GM19452 (cell line): ENCODE results near the gene TMEM234.

Experiments used
- ATAC-seq: cut with Tn5 transposase; IDR thresholded peaks from one replicate; pipeline ENCODE4 v1.9.1; 2021; ENCODE audit not compliant: unreplicated experiment

Gene TMEM234

DNA sequence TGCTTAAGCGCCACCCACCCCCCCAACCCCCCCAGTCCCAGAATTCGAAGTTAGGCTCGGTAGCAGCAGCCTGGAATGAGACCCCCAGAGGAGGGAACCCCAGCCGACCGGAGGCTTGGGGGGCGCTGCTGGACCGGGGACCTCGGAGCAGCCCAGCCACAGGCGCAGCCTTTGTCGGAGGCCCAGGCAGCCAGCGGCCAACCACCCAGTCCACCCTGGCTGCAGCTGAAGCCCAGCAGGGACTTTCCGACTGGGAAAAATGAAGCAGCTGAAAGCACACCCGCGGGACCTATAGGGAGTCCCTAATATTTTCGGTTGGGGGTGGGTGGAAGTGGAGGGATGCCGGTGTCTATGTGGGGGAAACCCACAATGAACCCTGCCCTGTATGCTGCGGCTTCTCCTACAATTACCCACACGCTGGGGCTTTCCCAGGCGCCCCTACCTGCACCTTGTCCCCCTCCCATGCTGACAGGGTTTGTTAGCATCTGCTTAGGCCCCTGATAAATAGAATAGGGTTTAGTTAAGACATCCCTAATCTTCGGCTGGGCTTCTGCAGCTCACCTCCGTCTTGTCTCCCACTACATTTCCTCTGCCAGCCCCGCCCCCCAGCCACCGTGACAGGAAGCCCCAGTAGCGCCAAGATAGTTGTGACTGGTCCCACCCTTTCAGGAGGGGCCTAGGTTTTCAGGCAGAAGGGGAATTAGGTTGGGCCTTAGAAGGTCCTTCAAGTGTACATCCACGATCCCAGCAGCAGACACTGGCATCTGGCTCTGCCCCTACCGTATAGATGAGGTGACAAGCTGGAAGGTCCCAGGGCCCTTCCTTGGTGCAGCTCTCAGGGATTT lies 20.9 kb downstream of the TMEM234 start:
- ATAC-seq = no peak

DNA sequence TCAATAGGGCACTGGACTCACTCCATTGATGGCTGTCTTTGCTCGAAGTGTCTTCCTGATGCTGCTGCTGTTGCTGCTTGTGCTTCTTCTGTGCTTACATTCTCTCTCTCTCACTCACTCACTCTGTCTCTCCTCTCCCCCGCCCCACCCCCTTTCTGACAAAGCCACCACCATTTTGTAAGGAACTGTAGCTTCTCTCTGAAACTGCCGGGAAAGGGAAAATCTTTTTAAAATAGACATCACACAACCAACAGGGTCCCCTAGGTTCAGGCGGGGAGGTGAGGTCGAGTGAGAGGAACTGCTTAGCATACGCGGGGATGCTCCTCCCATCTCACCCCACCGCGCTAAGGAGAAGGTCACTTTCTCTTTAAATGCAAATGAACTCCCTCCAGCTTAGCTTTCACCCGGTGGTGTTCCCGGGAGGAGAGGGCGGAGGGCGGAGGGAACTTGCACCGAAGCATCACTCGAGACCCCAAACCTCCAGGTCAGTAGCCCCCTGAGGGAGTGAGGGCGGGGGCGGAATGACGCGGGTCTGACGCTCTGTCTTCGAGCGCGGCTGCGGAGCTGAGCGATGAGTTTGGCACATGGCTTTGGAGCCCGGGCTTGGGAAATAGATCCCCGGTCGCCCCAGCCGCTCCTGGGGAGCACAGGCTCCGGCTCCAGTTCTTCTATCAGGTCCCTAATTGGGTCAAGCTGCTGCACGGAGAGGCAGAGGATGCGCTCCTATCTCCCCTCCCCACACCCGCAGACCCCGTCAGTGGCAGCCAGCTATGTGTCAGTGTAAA lies 21.7 kb downstream of the TMEM234 start, which contains the start of gene CCDC28B:
Gene CCDC28B (plus strand): TSS at position 370 of the 785 bp plus-strand sequence. CDS start 1,341 bp downstream, outside the sequence.
- no peak for ATAC-seq

DNA sequence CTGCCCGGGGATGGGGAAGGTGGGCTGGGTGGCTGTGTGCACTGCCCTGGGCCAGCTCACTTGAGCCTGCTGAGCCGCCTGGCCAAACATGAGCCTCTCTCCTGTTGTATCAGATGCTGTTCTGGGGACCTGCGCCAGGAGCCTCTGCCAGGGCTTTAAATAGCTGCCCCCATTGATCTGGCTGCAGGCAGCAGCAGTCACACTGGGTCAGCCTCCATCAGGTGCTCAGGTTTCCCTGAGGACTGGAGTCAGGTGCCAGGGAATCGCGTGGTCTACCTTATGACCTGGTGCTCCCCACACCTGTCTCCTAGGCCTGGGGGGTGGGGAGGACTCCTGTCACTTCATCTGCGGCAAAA lies 22.5 kb downstream of the TMEM234 start:
- no peak for ATAC-seq

DNA sequence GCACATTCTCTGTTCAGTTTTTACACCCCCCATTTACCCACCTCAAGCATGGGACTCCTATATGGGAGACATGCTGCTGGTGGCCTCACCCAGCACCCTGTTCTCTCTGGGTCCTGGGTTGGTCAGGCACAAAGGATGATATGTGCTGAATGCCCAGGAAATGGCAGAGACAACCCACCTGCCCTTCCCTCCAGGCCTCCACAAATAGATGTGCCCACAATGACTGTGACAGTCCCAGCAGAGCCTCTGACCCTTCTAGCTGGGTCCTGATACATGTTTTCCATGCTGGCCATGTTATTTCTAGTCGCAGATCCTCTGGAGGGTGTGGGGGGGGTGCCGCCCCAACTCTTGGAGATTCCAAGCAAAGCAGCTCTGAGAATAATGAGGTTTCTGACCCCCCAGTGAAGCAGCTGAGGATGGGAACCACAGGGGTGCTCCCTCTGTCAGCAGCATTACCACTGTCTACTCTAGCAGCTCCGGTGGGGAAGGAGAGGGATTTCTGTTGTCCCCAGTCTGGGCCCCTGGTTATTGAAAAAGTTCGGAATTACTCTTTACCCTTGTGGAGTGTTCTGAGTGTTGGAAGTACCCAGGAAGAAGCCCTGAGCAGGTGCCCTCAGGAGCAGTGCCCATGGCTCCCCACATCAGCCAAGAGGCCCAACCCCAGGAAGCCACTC lies 23.0 kb downstream of the TMEM234 start:
- ATAC-seq = no peak

DNA sequence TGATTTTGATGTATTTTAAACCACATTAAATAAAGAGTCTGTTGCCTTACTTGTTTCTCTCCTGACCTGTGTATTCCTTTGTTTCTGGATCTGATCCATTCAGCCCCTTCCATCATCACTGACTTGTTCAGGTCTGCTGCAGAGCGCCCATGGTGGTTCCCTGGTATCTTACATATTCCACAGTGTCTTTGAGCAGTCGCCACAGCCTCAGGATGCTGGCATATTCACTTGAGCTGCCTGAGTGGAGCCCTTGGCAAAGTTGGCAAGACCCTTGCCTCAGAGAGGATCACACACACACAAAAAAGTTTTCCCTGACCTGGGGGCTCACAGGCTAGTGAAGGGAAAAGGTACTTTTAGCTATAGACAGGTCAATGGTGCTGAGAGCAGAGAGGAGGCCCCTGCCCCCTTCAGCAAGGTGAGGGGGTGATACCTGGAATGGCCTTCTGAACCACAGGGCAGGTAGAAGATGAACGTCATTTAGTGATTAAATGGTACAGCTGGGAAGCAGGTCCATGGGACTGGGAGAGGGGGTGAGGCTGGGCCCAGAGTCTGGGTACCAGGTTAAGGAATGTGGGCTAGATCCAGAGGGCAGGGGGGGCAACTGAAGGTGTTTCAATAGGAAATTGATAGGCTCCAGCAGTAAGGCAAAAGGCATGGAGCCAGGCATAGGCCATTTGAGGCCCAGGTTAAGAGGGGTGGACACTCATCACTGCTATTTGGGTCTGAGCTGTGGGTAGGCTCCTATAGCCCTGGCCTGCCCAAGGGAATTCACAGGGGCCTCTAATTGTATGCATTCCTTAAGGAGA lies 23.7 kb downstream of the TMEM234 start:
- ATAC-seq = no peak

DNA sequence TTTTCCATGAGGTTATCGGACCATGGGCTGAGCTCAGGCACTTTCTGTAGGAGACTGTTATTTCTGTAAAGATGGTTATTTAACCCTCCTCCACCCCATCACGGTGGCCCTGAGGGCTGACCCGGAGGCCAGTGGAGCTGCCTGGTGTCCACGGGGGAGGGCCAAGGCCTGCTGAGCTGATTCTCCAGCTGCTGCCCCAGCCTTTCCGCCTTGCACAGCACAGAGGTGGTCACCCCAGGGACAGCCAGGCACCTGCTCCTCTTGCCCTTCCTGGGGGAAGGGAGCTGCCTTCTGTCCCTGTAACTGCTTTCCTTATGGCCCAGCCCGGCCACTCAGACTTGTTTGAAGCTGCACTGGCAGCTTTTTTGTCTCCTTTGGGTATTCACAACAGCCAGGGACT lies 24.3 kb downstream of the TMEM234 start:
- ATAC-seq = no peak

DNA sequence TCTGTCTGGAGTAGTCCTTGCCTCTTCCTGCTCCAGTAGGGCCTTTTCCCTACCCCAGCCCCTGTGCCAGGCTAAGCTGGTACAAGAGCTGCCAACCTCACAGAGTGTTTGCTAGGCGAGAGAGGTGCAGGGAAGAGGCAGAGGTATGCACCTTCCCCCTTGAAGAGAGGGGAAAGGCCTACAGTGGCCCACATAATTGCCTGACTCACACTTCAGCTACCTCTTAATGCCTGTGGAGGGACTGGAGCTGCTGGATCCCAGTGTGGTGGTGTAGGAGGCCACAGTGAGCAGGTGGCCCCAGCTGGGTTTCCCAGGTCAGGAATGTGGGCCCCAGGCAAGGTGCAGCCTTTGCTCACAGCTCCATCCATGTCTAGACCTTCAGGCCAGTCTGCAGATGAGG lies 25.1 kb downstream of the TMEM234 start:
- ATAC-seq = no peak

DNA sequence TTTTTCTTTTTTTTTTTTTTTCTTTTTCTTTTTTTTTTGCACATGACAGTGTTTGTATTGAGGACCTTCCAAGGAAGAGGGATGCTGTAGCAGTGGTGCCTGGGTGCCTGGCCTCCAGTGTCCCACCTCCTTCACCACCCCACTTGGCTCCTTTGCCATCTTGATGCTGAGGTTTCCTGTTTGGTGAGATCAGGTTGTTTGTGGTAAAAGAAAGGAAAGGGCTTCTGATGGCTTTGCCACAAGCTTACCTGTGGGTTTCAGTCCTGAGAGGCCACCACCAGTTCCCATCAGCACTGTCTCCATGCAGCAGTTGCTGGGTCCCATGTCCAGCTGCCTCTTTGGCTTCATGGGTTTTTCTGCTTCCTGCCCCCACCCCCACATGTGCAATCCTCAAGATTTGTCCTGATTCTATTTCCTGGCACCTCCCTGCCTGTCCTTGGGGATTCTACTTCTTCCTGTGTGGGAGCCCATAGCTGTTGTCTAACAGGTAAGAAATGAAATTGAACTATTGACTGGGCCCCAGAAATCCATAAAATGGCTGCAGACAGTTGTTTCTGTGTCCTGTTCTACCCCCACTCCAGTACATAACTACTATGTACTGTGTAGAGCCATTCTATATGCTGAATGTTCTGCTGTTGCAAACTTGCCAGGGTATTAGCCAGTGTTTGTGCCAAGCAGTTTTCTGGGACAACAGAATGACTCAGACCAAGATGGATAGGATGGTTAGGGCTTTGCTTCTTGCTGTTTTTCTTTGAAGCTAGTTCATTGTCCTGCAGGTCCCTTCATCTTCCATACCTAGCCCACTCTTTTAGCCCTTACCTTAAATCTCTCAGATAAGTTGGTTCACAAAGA lies 26.0 kb downstream of the TMEM234 start:
- ATAC-seq = no peak

DNA sequence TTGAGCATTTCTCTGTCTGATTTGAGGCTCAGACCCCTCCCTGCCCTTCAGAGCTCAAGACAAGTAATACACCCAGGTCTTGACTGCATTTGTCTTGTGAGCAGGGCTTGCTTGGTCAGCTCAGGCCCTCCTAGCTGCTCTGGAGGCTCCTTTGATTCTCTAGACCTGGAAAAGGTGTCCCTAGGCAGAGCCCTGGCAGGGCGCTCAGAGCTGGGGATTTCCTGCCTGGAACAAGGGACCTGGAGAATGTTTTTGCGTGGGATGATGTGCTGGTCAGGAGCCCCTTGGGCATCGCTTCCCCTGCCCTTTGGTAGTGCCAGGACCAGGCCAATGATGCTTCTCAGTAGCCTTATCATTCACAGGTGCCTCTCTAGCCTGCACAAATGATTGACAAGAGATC lies 26.6 kb downstream of the TMEM234 start:
- ATAC-seq = no peak

DNA sequence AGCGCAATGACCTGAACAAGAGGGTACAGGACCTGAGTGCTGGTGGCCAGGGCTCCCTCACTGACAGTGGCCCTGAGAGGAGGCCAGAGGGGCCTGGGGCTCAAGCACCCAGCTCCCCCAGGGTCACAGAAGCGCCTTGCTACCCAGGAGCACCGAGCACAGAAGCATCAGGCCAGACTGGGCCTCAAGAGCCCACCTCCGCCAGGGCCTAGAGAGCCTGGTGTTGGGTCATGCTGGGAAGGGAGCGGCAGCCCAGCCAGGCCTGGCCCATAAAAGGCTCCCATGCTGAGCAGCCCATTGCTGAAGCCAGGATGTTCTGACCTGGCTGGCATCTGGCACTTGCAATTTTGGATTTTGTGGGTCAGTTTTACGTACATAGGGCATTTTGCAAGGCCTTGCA lies 27.2 kb downstream of the TMEM234 start:
- no peak for ATAC-seq

DNA sequence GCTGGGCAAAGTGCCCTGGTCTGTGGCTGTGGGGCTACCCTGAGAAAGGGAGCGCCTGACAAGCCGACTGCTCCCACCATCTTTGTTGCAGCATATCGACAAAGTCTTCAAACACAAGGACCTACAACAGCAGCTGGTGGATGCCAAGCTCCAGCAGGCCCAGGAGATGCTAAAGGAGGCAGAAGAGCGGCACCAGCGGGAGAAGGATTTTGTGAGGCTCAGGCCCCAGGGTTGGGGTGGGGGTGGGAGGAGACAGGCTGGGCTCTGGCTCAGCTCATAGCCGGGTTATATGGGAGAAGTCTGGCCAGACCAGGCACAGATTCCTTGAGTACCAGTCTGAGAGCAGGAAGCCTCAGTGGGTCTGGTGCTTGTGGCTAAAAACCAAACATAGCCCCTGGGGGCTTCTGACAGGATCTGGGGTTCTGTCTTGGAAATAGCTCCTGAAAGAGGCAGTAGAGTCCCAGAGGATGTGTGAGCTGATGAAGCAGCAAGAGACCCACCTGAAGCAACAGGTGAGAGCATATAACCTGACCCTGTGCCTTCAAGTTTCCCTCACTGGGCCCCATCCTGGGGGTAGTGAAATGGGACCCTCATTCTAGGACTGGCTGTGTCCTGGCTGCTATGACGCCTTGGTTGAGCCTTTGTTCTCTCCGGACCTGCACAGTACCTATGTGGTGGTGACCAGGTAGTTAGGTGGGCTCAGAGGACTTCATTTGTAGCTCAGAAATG lies 29.8 kb downstream of the TMEM234 start:
- no peak for ATAC-seq

DNA sequence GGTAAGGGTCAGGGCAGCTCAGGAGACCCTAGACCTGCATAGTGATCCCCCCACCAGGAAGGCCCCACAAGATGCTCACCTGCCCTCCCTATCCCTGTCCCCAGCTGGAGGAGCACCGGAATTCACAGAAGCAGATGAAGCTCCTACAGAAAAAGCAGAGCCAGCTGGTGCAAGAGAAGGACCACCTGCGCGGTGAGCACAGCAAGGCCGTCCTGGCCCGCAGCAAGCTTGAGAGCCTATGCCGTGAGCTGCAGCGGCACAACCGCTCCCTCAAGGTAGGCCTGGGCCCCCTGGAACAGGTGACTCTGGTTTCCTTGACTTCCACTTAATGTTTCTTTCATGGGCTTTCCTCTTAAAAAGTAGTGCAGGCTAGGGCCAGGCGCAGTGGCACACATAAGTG lies 34.3 kb downstream of the TMEM234 start:
- no peak for ATAC-seq

DNA sequence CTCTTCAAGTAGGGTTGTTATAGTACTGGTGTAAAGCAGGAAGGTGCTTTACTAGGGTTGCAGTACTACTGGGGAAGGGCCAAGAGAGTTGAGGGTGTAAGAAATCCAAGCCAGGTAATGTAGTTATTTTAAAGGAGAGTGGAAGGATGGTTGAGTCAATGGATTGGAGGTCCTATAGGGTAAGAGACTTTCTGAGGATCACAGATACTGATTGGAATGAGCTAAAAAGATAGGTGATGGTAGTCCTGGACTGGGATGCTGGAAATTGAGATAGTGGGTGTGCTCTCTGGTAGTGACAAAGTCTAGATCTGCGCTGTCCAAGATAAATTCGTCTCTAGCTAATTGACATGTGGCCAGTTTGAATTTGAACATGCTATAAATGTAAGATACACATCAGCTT lies 35.7 kb downstream of the TMEM234 start:
- no peak for ATAC-seq

DNA sequence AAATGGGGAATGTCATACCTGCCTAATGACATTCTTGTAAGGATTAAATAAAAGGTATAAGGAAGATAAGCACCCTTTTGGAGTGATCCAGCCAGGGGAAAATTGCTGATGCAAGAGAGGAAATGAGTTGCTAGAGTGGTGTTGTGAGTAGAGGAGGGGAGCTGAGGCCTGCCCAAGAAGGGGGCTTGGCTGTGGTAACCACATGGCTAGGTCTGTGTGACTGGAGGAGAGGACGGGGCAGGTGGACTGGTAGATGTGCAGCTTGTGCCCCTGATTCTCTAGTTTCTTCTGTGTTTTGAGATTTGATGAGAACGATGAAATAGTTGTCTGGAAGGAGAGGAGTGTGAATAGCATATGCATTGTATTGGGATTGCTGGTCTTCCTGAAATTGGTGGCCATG lies 36.1 kb downstream of the TMEM234 start:
- no peak for ATAC-seq

DNA sequence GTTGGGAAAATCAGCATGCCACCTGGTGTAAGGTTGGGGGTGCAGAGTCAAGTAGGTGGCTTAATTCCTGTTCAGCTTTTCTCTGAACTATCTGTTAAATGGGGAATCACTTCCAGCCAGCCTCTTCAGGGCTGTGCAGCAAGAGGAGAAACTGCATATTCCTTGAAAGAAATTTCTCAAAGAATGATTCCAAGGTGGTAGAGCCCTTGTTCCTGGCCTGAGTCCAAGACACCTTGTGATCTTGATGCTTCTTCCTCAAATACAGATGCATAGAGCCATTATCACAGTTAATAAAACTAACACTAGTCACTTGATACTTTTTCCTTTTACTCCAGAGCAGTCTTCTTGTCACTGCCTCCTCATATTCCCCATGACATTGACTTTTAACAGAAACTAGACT lies 37.5 kb downstream of the TMEM234 start:
- ATAC-seq = no peak

DNA sequence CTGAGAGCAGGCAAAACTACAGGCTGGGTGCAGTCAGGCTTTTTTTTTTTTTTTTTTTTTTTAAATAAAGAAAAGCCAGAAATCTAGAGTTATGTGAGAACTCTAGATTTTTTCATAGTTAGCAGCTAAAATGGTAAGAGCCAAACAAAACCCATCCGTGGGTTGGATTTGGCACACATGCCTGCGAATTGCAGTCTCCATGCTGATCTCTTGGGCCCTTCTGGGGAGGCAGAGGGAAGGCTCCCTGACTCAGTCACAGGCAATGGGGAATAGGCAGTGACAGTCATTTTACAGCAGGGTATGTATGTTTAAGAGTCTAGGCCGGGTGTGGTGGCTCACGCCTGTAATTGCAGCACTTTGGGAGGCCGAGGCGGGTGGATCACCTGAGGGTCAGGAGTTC lies 40.1 kb downstream of the TMEM234 start:
- no peak for ATAC-seq

DNA sequence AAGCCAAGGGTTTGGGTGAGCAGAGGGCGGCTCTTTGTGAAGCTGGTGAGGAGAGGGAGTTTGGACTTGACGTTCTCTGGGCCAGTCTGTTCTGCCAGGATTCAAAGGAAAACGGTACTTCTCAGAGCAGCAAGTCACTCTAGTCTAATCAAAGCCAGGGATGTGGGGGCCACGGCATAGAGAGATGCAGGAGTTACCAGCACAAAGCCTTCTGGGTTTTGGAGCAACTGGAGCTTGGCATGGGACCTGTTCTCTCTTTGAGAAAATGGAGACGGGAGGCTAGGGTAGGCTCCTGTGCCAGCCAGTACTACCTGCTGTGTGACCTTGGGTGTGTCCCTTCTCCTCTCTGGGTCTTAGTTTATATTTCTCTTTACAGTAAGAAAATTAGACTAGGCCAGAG lies 40.6 kb downstream of the TMEM234 start:
- ATAC-seq = no peak

DNA sequence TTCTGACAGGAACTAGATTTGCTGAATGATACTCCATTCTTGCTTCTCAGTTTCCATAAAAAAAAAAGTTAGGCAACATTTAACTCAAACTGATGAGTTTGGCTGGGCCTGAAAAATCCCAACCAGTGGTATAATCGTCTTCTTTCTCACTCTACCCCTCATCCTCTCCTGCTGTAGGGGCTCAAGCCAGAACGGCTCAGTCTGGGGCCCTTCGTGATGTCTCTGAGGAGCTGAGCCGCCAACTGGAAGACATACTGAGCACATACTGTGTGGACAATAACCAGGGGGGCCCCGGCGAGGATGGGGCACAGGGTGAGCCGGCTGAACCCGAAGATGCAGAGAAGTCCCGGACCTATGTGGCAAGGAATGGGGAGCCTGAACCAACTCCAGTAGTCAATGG lies 41.1 kb downstream of the TMEM234 start:
- ATAC-seq = no peak
